DMS153 treated with DMSO at 0.1 percent for 48 hours (cell line): ENCODE data around the gene BET1.

ENCODE experiments used
- DNase-seq: peaks from one replicate; lab custom pipeline; 2025; ENCODE audit not compliant: unreplicated experiment; lab: John Stamatoyannopoulos, UW

Gene BET1

DNA sequence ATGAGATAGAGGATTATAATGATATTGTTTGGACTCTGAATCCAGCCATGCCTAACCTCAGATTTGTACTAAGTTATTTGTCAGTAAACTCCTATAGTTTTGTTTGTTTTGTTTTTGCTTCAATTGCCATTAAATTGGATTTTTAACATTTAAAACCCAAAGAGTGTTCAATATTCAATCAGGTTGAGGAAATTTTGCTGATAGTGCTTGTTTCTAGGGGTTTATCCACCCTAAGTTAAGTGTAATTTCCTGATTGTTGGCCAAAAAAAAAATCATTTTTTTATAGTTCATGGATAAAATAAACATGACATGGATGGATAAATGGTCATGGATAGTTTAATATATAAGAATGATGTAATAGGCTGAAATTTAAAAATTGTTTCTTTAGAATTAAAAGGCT, 11.4 kb upstream of the BET1 start:
- DNase-seq: no peak

GRCh38 chr7:94012746-94013145, 8.6 kb upstream of the BET1 start:
- no peak for DNase-seq

DNA sequence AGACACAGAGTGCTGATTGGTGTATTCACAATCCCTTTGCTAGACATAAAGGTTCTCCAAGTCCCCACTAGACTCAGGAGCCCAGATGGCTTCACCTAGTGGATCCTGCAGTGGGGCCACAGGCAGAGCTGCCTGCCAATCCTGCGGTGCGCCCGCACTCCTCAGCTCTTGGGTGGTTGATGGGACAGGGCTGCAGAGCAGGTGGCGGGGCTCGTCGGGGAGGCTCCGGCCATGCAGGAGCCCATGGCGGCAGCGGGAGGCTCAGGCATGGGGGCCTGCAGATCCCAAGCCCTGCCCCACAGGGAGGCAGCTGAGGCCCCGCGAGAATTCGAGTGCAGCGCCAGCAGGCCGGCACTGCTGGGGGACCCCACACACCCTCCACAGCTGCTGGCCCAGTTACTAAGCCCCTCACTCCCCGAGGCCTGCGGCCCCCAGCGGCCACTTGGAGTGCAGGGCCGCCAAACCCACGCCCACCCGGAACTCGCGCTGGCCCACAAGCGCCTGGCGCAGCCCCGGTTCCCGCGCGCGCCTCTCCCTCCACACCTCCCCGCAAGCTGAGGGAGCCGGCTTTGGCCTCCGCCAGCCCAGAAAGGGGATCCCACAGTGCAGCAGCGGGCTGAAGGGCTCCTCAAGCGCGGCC, 7.7 kb upstream of the BET1 start:
- no peak for DNase-seq

- DNase-seq: no peak
Observed at GRCh38 chr7:94008537-94008936, 4.4 kb upstream of the BET1 start.

DNA sequence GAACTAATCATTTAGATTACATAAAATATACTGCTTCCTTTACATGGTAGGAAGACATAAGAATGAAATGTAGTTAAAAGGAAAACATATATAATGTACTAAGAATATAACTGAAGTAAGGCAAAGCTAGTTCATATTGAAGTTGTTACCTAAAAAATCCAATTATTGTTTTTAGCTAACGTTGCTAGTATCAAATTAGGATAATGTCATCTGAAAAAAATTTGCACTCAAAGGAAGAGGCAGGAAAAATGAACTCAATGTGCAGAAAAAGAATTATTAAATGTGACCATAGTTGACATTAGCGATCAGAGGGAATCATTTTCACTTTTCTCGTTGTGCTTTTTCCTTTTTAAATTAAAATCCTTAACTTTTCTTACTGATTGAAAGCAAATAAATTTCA, 1.6 kb upstream of the BET1 start:
- DNase-seq: no peak

GRCh38 chr7:94003446-94004023, 620 bp downstream of the BET1 start:
- no peak for DNase-seq

- no peak for DNase-seq
Observed at GRCh38 chr7:94001396-94001795, 2.8 kb downstream of the BET1 start.

GRCh38 chr7:93997868-93998267, 6.3 kb downstream of the BET1 start:
- DNase-seq: no peak

- DNase-seq: no peak
Observed at GRCh38 chr7:93992421-93993110, 11.6 kb downstream of the BET1 start.

- DNase-seq: no peak
Observed at GRCh38 chr7:93987297-93987696, 16.9 kb downstream of the BET1 start.

DNA sequence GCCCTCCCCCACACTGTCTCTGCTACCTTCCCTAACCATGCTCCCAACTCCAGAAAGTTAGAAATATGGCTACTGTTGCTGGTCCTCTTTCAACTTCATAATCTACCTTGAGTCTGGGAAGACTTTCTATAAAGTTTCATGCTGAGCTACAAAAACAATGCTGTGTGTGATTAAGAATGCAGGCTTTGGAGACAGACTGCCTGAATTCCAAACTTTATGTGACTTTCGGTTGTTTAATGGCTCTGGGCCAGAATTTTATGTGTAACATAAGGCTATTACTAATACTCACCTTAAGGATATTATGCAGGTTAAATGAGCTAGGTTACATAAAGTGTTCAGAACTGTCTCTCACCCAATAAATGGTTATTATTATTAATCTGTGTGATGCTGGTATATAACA, 19.1 kb downstream of the BET1 start:
- no peak for DNase-seq

DNA sequence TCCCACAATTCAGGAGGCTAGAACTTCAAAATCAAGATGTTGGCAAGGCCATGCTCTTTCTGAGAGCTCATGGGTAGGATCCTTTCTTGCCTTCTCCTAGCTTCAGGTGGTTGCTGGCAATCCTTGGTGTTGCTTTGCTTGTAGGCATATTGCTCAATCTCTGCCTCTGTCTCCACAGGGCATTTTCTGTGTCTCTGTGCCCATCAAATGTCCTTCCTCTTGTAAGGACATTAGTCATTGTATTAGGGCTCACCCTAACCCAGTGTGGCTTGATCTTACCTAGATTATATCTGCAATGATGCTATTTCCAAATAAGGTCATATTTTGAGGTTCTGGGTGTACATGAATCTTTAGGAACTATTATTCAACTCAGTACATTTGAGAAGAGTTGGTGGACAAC, 20.1 kb downstream of the BET1 start:
- DNase-seq: no peak

GRCh38 chr7:93981480-93981874, 22.7 kb downstream of the BET1 start:
- DNase-seq: no peak

GRCh38 chr7:93980744-93981479, 23.2 kb downstream of the BET1 start:
- DNase-seq: no peak

DNA sequence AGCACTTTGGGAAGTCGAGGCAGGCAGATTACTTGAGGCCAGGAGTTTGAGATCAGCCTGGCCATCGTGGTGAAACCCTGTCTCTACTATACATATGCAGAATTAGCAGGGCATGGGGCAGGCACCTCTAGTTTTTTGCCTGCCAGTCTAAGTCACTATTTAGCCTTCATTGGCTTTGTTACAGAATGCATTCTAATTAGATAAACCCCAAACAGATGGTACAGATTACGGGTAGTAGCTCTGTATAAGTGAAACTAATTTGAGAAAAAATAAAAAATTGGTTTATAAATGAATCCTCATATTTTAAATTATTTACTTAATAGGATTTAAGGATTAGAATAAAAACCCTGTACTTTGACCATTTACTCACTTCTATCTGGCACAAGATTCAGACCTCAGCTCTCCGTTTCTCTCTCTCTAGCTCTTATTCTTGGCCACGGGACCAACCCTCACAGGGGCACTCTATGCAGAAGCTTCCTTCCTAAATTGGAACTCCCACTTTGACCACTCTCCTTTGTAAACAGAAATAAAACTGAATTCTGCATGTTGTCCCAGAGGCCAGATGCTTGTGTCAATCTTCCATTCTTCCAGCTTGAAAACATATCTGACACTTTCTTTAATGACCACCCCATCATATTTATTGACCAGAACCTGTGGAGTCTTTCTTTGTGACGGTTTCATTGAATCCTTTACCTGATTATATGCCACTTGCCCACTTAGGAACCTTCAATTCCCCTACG, 26.8 kb downstream of the BET1 start:
- no peak for DNase-seq

DNA sequence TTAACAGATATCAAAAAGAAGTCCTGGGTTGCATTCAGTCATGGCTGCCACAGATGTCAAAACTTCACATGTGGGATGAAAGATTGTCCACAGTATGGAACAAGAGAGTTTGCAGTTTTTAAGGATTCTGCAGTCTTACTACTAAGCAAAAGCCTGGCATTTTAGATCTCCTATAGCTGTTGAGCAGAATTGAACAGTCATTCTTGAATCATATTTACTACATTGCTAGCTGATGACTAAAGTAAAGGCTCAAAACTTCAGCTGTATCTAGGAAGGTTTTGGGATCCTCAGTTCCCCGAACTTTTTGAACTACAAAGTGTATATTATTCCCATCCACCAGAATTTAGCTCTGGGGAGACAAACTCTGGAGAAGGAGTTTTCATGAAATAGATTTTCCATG, 31.0 kb downstream of the BET1 start:
- DNase-seq: no peak

DNA sequence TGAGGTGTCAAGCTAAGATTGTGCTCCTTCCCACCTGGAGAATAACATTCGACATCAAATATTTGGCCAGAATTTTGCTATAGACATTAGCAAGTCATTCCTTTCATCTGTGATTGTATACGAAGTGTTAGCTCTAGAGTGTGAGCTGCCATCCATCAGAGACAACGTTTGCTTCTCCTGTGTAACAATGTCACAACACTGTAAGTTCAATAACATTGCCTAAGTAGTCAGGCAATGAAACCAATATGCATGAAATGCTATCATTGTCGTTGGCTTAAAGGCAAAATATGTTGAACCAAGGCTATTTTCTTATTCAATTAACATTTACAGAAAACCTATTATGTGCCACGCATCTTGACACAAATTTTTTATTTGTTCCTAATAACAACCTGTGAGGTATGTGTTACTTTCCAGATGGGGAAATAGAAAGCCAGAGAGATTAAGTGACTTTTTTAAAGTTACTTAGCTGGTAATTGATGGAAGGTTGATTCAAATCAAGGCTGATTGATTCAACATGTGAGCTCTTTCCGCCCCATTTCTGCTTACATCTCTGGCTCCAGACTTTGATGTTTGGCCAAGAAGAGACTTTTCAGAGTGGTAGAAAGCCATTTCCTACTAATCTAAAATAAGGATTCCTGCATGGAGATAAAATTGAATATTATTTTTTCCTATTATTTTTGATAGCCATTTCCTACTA, 32.0 kb downstream of the BET1 start:
- DNase-seq: no peak

DNA sequence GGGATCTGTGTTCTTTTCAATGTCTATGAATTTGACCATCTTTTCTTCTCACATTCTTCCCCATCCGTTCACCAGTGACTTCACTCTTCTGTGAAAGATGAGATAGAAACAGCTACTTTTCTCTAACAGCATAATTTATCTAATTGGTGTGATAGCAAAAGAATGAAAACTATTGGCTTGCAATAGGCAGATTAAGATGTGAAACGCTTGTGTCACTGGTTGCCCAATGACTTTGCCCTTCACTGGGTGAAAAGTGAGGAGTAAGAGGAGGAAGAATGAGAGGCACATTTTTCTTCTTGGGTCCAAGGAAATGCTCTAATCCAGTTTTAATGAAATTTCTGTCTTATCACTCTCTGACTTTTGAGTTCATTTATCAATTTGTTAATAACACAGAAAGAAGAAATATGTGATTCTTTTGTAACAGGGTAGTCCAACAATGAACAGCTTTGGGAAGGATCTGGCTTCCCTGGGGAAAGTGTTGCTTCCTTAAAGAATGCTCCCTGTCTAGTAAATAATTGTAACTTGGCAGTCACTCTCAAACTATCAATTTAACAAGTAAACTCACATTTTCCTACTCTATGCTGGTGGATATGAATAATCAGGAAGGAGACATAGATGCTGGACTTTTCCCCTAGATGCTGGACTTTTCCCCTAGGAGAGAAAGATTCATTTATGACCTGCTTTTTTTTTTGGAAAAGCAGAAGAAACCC, 35.1 kb downstream of the BET1 start:
- no peak for DNase-seq

- DNase-seq: no peak
Observed at GRCh38 chr7:93964813-93965212, 39.3 kb downstream of the BET1 start.

GRCh38 chr7:93964262-93964661, 39.9 kb downstream of the BET1 start:
- DNase-seq: no peak
